Keratinocyte (primary cell): Measurements from ENCODE around the gene CHST13.

Experiments
- CTCF ChIP-seq, 3 experiments: IDR thresholded peaks in 1 of 3; conservative IDR thresholded peaks in 1 of 3; optimal IDR thresholded peaks in 1 of 3; 2 replicates in 2 of 3; 3 replicates in 1 of 3; pipeline versions ENCODE3 to v1.5.1; 2011; ENCODE audit warnings: low read length in 3 of 3, mild to moderate bottlenecking in 3 of 3, moderate library complexity in 2 of 3, control low read depth in 1 of 3, inconsistent platforms in 1 of 3; ENCODE audit not compliant: insufficient read depth in 2 of 3; ENCODE audit errors: extremely low read depth in 1 of 3
- EZH2 ChIP-seq: IDR thresholded peaks from one replicate; pipeline ENCODE4 v1.6.1; 2012; ENCODE audit warnings: inconsistent platforms, mild to moderate bottlenecking, low read length, moderate library complexity

GRCh38 chr3:126474498-126475412, 49.2 kb upstream of the CHST13 start:
- TF ChIP-seq CTCF (optimal IDR thresholded peaks at IDR 0.05 in 1 of 3, IDR thresholded peaks at IDR 0.05 in 1 of 3, conservative IDR thresholded peaks at IDR 0.05 in 1 of 3; ENCODE audit: extremely low read depth in 1 of 3, insufficient read depth in 2 of 3, low read length in 3 of 3) (peak in 1 of 3 experiments; percentile 6), EZH2 (no peak)
